Activated CD4-positive, CD25-positive, alpha-beta regulatory T cell treated with anti-CD3 and anti-CD28 coated beads, Interleukin-2, amount 50 U/mL, for 16 hours (primary cell): Measurements from ENCODE around the gene ARHGEF40.

ENCODE experiments used
- DNase-seq: peaks from one replicate; pipeline ENCODE4 v3.0.0-alpha.2; 2020; ENCODE audit warnings: low read depth, low spot score

The ARHGEF40 gene

GRCh38 chr14:21083565-21084325 lies 13.6 kb downstream of the ARHGEF40 start:
- DNase-seq = no peak

- DNase-seq = no peak
Measured at GRCh38 chr14:21084396-21084795, 14.3 kb downstream of the ARHGEF40 start.

GRCh38 chr14:21084998-21085853 lies 15.1 kb downstream of the ARHGEF40 start:
- no peak for DNase-seq

GRCh38 chr14:21086908-21087293 lies 16.8 kb downstream of the ARHGEF40 start:
- DNase-seq = no peak

- peak; percentile 62 for DNase-seq
Measured at GRCh38 chr14:21087294-21088091, 17.4 kb downstream of the ARHGEF40 start.

GRCh38 chr14:21088687-21089086 lies 18.6 kb downstream of the ARHGEF40 start:
- DNase-seq = no peak

GRCh38 chr14:21089271-21089670 lies 19.2 kb downstream of the ARHGEF40 start:
- DNase-seq = no peak

- DNase-seq = no peak
Measured at GRCh38 chr14:21089877-21090193, 19.7 kb downstream of the ARHGEF40 start.

- no peak for DNase-seq
Measured at GRCh38 chr14:21090194-21090939, 20.3 kb downstream of the ARHGEF40 start.

- no peak for DNase-seq
Measured at GRCh38 chr14:21090940-21091663, 21.0 kb downstream of the ARHGEF40 start.

- no peak for DNase-seq
Measured at GRCh38 chr14:21091821-21092272, 21.7 kb downstream of the ARHGEF40 start.

GRCh38 chr14:21092273-21093011 lies 22.3 kb downstream of the ARHGEF40 start:
- peak; percentile 78 for DNase-seq

- DNase-seq = no peak
Measured at GRCh38 chr14:21093018-21093417, 22.9 kb downstream of the ARHGEF40 start.

- no peak for DNase-seq
Measured at GRCh38 chr14:21093769-21094681, 23.9 kb downstream of the ARHGEF40 start.

GRCh38 chr14:21095430-21096205 lies 25.5 kb downstream of the ARHGEF40 start:
- DNase-seq = no peak

- no peak for DNase-seq
Measured at GRCh38 chr14:21096438-21096837, 26.3 kb downstream of the ARHGEF40 start.

GRCh38 chr14:21096978-21097635 lies 27.0 kb downstream of the ARHGEF40 start:
- no peak for DNase-seq
